Thoracic aorta (tissue), 2 donors: ENCODE results near the gene ITGB6. TPM values are rescaled to one million over a fixed set of nuclear protein-coding genes. Genes with fewer than 3 reads are reported as not detected.
A peak's percentile ranks its signal among the peaks of the same experiment; 100 is the strongest.

Experiments
- ATAC-seq: fragments of 150-250 bp; one replicate; pipeline ENCODE4 v1.8.0; 2017; ENCODE audit warnings: low read depth; ENCODE audit not compliant: insufficient number of reproducible peaks, low FRiP score
- DNase-seq: peaks from one replicate; pipeline ENCODE4 v3.0.0-alpha.2; 2020; ENCODE audit warnings: low spot score
- H3K27ac ChIP-seq, 2 donors: fragments of 200-600 bp; sonication (generic); 1 replicate in 1 of 2; 2 replicates in 1 of 2; pipeline ENCODE4 v1.5.1; 2016; ENCODE audit warnings: mild to moderate bottlenecking in 2 of 2, moderate library complexity in 2 of 2
- H3K27me3 ChIP-seq: fragments of 200-600 bp; sonication (generic); replicated peaks from 2 replicates; pipeline ENCODE4 v1.6.0; 2016; ENCODE audit warnings: mild to moderate bottlenecking; ENCODE audit not compliant: insufficient read depth
- H3K36me3 ChIP-seq: fragments of 200-600 bp; sonication (generic); one replicate; pipeline ENCODE4 v1.5.1; 2016
- H3K4me1 ChIP-seq, 2 donors: fragments of 200-600 bp; sonication (generic); 1 replicate in 1 of 2; 2 replicates in 1 of 2; pipeline versions ENCODE4 v1.5.1 to v1.6.0; 2016; ENCODE audit warnings: low read depth in 2 of 2, mild to moderate bottlenecking in 1 of 2; ENCODE audit not compliant: control insufficient read depth in 1 of 2
- H3K4me3 ChIP-seq: fragments of 200-600 bp; sonication (generic); 2 replicates; pipeline ENCODE4 v1.5.1; 2016; ENCODE audit warnings: mild to moderate bottlenecking
- H3K9me3 ChIP-seq: fragments of 200-600 bp; sonication (generic); 2 replicates; pipeline ENCODE4 v1.5.1; 2016
- CTCF ChIP-seq: fragments of 200-600 bp; sonication (generic); IDR thresholded peaks from one replicate; pipeline ENCODE4 v1.5.1; 2019; ENCODE audit warnings: antibody characterized with exemption
- total RNA-seq, 2 donors: library from RNA; depleted of rRNA; stranded (reverse); fragments of >200 nt; gene quantifications; one replicate each; pipeline versions ENCODE4 v1.1.0 to v1.2.3, GENCODE V29; 2016

ITGB6 gene
- total RNA-seq, 2 donors from 2014 or later, result 0.99 TPM; not detected in 1

- Histone ChIP-seq H3K27ac (peak overlapping the region in 1 of 2 donors; percentile 86), H3K36me3 (no peaks in the 10 kb centered on the region), H3K4me1 (peaks cover 13 to 48% of the 10 kb centered on the region in 2 donors), H3K4me3 (no peak overlapping the region), H3K9me3 (no peaks in the 10 kb centered on the region), H3K27me3 (no peaks in the 10 kb centered on the region)
- TF ChIP-seq CTCF, result no peak
- DNase-seq, result no peak
- ATAC-seq, result no peak
Observed at GRCh38 chr2:160209516-160209856, 9.4 kb upstream of the ITGB6 start.

- H3K9me3 ChIP-seq, result no peaks in the 10 kb centered on the region
- no peak overlapping the region for H3K4me3 ChIP-seq
- no peaks in the 10 kb centered on the region for H3K27me3 ChIP-seq
- H3K4me1 ChIP-seq, result peaks cover 13 to 48% of the 10 kb centered on the region in 2 donors
- DNase-seq, result no peak
- no peak for ATAC-seq
- no peaks in the 10 kb centered on the region for H3K36me3 ChIP-seq
- peak overlapping the region; percentile 72 to 86 for H3K27ac ChIP-seq
- TF ChIP-seq CTCF, result no peak
Observed at GRCh38 chr2:160208655-160209515, 8.8 kb upstream of the ITGB6 start.

GRCh38 chr2:160207804-160208654, 8.0 kb upstream of the ITGB6 start:
- H3K9me3 ChIP-seq, result no peaks in the 10 kb centered on the region
- H3K27me3 ChIP-seq, result no peaks in the 10 kb centered on the region
- no peak for TF ChIP-seq CTCF
- peaks cover 13 to 48% of the 10 kb centered on the region in 2 donors for H3K4me1 ChIP-seq
- peak; percentile 50 for ATAC-seq
- no peaks in the 10 kb centered on the region for H3K36me3 ChIP-seq
- peak overlapping the region; percentile 42 for H3K4me3 ChIP-seq
- DNase-seq, result peak; percentile 79
- H3K27ac ChIP-seq, result peak overlapping the region; percentile 72 to 86

GRCh38 chr2:160207271-160207670, 7.2 kb upstream of the ITGB6 start:
- ATAC-seq, result no peak
- Histone ChIP-seq H3K9me3 (no peaks in the 10 kb centered on the region), H3K27ac (peak overlapping the region; percentile 72 to 86), H3K4me1 (peaks cover 13 to 48% of the 10 kb centered on the region in 2 donors), H3K4me3 (no peak overlapping the region), H3K36me3 (no peaks in the 10 kb centered on the region), H3K27me3 (no peaks in the 10 kb centered on the region)
- no peak for TF ChIP-seq CTCF
- DNase-seq, result no peak

- H3K27ac ChIP-seq, result peak overlapping the region in 1 of 2 donors; percentile 86
- no peak overlapping the region for H3K4me3 ChIP-seq
- no peak for TF ChIP-seq CTCF
- peaks cover 13 to 48% of the 10 kb centered on the region in 2 donors for H3K4me1 ChIP-seq
- H3K36me3 ChIP-seq, result no peaks in the 10 kb centered on the region
- no peaks in the 10 kb centered on the region for H3K9me3 ChIP-seq
- ATAC-seq (no peak), DNase-seq (no peak)
- H3K27me3 ChIP-seq, result no peaks in the 10 kb centered on the region
Observed at GRCh38 chr2:160206436-160206835, 6.4 kb upstream of the ITGB6 start.
